Keratinocyte (primary cell): ENCODE data around the gene DBI.

Experiments
- EZH2 ChIP-seq: IDR thresholded peaks from one replicate; pipeline ENCODE4 v1.6.1; 2012; ENCODE audit warnings: inconsistent platforms, mild to moderate bottlenecking, low read length, moderate library complexity
- TF ChIP-seq, protein P1 (sequence below), 3 experiments: IDR thresholded peaks in 1 of 3; conservative IDR thresholded peaks in 1 of 3; optimal IDR thresholded peaks in 1 of 3; 2 replicates in 2 of 3; 3 replicates in 1 of 3; pipeline versions ENCODE3 to v1.5.1; 2011; ENCODE audit warnings: low read length in 3 of 3, mild to moderate bottlenecking in 3 of 3, moderate library complexity in 2 of 3, control low read depth in 1 of 3, inconsistent platforms in 1 of 3; ENCODE audit not compliant: insufficient read depth in 2 of 3; ENCODE audit errors: extremely low read depth in 1 of 3

DNA sequence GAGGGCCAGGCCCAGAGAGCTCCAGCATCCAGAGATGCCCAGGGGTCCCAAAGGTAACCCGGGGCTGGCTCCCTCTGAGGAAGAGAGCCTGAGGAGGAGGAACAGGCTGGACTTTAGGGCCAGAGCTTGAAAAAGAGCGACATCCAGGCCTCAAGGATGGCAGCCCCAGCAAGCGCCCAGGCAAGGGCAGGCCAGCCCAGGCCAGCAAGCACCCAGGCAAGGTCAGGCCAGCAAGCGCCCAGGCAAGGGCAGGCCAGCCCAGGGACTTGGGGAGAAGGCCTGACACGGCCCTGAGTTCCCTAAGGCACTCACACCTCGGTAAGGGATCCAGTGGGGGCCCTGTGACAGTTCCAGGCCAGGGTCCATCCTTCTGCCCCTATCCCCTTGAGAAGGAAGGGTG is 30.4 kb downstream of the DBI start:
- TF ChIP-seq, protein P1, sequence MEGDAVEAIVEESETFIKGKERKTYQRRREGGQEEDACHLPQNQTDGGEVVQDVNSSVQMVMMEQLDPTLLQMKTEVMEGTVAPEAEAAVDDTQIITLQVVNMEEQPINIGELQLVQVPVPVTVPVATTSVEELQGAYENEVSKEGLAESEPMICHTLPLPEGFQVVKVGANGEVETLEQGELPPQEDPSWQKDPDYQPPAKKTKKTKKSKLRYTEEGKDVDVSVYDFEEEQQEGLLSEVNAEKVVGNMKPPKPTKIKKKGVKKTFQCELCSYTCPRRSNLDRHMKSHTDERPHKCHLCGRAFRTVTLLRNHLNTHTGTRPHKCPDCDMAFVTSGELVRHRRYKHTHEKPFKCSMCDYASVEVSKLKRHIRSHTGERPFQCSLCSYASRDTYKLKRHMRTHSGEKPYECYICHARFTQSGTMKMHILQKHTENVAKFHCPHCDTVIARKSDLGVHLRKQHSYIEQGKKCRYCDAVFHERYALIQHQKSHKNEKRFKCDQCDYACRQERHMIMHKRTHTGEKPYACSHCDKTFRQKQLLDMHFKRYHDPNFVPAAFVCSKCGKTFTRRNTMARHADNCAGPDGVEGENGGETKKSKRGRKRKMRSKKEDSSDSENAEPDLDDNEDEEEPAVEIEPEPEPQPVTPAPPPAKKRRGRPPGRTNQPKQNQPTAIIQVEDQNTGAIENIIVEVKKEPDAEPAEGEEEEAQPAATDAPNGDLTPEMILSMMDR (optimal IDR thresholded peaks at IDR 0.05 in 1 of 3, IDR thresholded peaks at IDR 0.05 in 1 of 3, conservative IDR thresholded peaks at IDR 0.05 in 1 of 3; ENCODE audit: extremely low read depth in 1 of 3, insufficient read depth in 2 of 3, low read length in 3 of 3) = no peak
- TF ChIP-seq EZH2 = no peak
